C4-2B (cell line): ENCODE measurements around the gene SCFD2.

Experiments used
- CTCF ChIP-seq: fragments of 450-650 bp; conservative IDR thresholded peaks from 2 replicates; pipeline ENCODE4 v1.5.1; 2017; ENCODE audit warnings: mild to moderate bottlenecking
- ZFX ChIP-seq: fragments of 450-650 bp; IDR thresholded peaks from 2 replicates; pipeline ENCODE4 v1.6.1; 2017

DNA sequence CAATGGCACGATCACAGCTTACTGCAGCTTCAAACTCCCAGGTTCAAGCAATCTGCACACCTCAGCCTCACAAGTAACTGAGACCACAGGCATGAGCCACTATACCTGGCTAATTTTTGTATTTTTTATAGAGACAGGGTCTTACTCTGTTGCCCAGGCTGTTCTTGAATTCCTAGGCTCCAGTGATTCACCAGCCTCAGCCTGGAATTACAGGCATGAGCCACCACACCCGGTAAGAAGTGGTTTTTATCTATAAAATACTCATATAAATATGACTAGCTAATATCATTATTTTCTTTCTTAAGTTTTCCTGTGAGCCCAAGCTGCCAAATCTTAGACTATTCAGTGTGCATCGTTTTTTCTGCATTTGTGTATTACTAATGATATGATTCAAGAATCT is 4.4 kb downstream of the SCFD2 start:
- TF ChIP-seq CTCF (no peak), ZFX (no peak)
